ENCODE measurements around the gene SOX1.

GRCh38 chr13:112102243-112102642 is 35.3 kb downstream of the SOX1 start:
- TF ChIP-seq POLR2A (IDR thresholded peaks at IDR 0.05): no peak
- TF ChIP-seq CTCF (IDR thresholded peaks at IDR 0.05): no peak
